Caki2 (cell line): Measurements from ENCODE around the gene HP1BP3. TPM values are rescaled to one million over a fixed set of nuclear protein-coding genes. Genes with fewer than 3 reads are reported as not detected.
"Not testable (repeated sequence)": the region's sequence is repeated elsewhere in the genome, so short reads cannot be mapped to it uniquely, and the experiment has no call there.

ENCODE experiments used
- DNase-seq: peaks from one replicate; pipeline ENCODE4 v3.0.0-alpha.2; 2015; ENCODE audit warnings: low read depth
- in situ Hi-C: cut with HindIII; loops from 2 replicates; pipeline ENCODE4 v1.10.0; 2016; ENCODE audit warnings: low sequenced_read_pairs, low pct_unique_long_range_greater_than_20kb, mixed read lengths
- total RNA-seq: library from RNA; depleted of rRNA; stranded (reverse); fragments of >200 nt; shearing (Covaris generic); gene quantifications from 2 replicates; pipeline ENCODE4 v1.2.3, GENCODE V29; 2014; ENCODE audit warnings: low replicate concordance; rRNA removed

The HP1BP3 gene
- 192 and 242 TPM in 2 replicates for total RNA-seq

DNA sequence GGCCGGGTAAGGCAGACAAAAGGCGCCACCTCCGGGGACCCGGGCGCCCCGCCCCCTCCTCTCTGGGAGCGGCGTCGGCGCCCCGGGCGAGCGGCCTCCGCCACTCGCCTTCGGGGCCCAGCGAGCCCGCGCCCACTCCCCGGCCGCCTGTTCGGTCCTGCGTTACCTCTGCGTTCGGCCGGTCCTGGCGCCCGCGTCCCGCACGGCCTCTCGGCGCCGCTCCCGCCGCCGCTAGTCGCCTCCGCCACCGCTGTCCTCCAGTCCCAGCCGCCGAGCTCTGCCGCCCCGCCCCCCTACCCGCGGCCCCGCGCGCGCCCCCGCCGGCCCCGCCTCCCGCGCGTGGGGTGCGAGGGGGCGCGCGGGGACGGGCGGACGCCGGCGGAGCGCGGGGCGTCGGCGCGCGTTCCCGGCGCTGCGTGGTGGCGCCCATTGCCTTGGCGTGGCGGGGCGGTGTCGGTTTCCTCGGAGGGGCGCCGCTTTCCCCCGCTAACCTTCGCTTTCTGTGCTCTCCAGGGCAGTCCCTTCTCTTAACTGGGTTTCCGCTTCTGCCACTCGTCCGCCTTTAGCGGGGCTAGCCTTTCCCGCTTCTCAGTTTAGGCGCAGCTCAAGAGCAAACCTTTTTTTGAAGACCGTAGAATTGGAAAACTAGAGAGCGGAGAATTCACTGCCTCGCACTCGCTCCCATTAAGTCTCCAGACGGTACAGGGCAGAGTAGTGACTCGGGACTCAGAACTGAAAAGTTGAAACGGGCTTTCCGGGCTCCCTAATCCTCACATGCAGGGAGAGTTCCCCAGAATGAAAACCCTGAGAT is at the start of gene HP1BP3:
Gene HP1BP3, minus strand, starts transcription at position 279 of the 811 bp plus-strand sequence. CDS start 6,867 bp downstream, outside the sequence.
- DNase-seq: peak; percentile 67
- in situ Hi-C loops: no loop called here

DNA sequence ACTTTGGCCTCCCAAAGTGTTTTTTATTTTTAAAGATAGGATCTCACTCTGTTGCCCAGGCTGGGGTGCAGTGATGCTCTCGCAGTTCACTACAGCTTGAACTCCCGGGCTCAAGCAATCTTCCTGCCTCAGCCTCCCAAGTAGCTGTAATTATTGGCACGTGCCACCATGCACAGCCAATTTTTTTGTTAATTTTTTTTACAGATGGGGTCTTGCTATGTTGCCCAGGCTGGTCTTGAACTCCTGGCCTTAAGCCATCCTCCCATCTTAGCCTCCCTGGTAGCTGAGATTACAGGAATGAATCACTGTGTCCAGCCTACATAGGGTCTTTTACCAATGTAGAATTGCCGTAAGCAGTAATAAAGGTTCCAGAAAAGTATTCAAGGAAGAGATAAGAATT is 49.1 kb upstream of the HP1BP3 start:
- no peak for DNase-seq
- in situ Hi-C loops: no loop called here

DNA sequence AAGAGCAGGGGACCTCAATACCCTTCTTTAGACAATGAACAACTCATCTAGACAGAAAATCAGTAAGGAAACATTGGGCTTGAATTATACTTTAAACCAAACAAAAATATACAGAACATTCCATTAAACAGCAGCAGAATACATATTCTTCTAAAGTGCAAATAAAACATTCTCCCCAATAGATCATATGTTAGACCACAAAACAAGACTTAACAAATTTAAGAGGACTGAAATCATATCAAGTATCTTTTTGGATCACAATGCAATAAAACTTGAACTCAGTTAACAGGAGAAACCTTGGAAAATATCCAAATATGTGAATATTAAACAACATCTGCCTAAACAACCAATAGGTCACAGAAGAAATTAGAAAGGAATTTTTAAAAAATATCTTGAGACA is 47.7 kb upstream of the HP1BP3 start:
- DNase-seq: no peak
- in situ Hi-C loops: no loop called here

- in situ Hi-C loops: no loop called here
- DNase-seq: no peak
Observed at GRCh38 chr1:20834192-20834591, 47.1 kb upstream of the HP1BP3 start.

DNA sequence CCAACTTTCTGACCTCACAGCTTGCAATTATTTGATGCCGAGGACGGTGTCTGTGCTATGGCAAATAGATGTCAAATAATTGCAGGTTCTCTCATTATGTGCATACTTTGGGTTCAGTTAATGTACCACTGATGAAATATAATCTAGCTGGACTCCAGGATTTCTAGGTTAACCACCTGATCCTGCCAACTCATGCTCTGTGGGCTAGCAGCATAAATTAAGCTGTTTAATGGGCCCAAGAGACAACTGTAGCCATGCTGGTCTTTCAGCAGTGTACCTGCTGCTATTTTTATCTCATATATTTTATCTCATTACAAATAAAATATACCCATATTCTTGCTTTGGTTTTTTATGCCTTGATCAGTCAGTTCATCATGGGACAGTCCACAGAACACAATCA is 43.3 kb upstream of the HP1BP3 start:
- in situ Hi-C loops: no loop called here
- no peak for DNase-seq

DNA sequence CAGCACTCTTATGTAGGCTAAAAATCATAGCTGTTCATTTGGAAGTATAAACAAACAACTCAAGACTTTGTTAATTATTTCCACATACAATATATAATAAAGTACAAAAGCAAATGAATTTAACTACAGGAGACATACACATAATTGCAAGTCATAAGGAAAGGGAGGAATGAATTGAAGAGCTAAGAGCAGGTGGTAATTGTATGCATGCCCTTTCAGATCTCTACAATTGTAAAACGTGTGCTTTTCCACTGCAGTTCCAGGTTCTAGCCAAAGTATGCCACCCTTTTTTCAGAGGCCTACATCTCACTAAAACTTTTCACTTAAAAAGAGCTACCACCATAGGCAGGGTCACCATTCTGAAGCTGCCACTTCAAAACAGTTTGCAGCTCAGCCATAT is 42.8 kb upstream of the HP1BP3 start:
- no peak for DNase-seq
- in situ Hi-C loops: no loop called here

DNA sequence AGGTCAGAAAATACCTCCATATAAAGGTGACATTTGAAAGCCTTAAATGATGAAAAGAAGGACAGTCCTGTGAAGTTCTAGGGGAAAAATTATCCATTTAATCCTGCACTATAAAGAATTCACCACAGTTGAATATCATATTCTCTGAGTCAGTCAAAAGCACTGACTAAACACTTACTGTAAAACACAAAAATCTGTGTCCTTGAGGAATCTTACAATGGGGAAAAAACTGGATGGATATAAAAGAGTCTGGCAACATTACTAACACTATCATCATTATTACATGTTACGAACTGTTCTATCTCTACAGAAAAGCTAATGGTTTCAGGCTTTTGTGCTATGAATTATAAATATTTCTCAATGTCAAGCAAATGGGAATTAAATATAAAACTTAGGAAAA is 42.4 kb upstream of the HP1BP3 start:
- no peak for DNase-seq
- in situ Hi-C loops: no loop called here

GRCh38 chr1:20823845-20824244 is 36.7 kb upstream of the HP1BP3 start:
- in situ Hi-C loops: no loop called here
- no peak for DNase-seq

DNA sequence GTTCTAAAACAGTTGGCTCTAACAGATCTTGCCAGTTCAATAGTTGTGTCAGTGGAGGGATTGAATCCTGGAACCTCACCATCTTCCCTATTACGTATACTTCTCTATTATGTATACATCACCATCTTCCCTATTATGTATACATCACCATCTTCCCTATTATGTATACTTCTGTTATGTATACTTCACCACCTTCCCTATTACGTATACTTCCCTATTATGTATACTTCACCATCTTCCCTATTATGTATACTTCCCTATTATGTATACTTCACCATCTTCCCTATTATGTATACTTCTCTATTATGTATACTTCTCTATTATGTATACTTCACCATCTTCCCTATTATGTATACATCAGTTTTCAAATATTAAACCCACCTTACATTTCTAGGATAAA is 34.4 kb upstream of the HP1BP3 start:
- no peak for DNase-seq
- in situ Hi-C loops: no loop called here

- in situ Hi-C loops: no loop called here
Observed at GRCh38 chr1:20819818-20820217, 32.7 kb upstream of the HP1BP3 start.

DNA sequence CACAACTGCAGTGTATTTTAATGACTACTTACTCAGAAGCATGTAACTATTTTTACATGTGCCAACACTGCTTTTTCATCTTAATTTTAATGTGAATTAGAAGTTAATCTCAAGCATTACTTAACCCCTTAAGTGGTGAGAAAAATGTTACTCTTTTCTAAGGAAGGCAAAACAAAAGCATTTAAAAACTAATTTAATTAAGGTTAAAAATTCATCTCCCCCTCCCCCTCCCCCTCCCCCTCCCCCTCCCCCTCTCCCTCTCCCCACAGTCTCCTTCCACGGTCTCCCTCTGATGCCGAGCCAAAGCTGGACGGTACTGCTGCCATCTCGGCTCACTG is 27.4 kb upstream of the HP1BP3 start:
- in situ Hi-C loops: no loop called here
- DNase-seq: no peak

More at GRCh38 chr1:20819818-20820217, 32.7 kb upstream of the HP1BP3 start:
- no peak for DNase-seq

GRCh38 chr1:20811916-20812315 is 24.8 kb upstream of the HP1BP3 start:
- DNase-seq: no peak
- in situ Hi-C loops: no loop called here

GRCh38 chr1:20793236-20793635 is 6.1 kb upstream of the HP1BP3 start:
- no peak for DNase-seq
- in situ Hi-C loops: no loop called here

GRCh38 chr1:20792196-20792595 is 5.1 kb upstream of the HP1BP3 start:
- in situ Hi-C loops: no loop called here
- no peak for DNase-seq

GRCh38 chr1:20790785-20791184 is 3.7 kb upstream of the HP1BP3 start:
- in situ Hi-C loops: no loop called here
- DNase-seq: no peak

DNA sequence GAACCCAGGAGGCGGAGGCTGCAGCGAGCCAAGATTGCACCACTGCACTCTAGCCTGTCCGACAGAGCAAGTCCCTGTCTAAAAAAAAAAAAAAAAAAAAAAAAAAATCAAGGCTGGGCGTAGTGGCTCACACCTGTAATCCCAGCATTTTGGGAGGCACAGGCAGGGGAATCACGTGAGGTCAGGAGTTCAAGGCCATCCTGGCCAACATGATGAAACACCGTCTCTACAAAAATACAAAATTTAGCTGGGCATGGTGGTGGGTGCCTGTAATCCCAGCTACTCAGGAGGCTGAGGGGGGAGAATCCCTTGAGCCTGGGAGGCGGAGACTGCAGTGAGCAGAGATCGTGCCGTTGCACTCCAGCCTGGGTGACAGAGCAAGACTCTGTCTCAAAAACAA is 2.5 kb upstream of the HP1BP3 start:
- in situ Hi-C loops, DNase-seq: not testable (repeated sequence)

- in situ Hi-C loops: no loop called here
- DNase-seq: no peak
Observed at GRCh38 chr1:20787840-20788795, 1.0 kb upstream of the HP1BP3 start.

DNA sequence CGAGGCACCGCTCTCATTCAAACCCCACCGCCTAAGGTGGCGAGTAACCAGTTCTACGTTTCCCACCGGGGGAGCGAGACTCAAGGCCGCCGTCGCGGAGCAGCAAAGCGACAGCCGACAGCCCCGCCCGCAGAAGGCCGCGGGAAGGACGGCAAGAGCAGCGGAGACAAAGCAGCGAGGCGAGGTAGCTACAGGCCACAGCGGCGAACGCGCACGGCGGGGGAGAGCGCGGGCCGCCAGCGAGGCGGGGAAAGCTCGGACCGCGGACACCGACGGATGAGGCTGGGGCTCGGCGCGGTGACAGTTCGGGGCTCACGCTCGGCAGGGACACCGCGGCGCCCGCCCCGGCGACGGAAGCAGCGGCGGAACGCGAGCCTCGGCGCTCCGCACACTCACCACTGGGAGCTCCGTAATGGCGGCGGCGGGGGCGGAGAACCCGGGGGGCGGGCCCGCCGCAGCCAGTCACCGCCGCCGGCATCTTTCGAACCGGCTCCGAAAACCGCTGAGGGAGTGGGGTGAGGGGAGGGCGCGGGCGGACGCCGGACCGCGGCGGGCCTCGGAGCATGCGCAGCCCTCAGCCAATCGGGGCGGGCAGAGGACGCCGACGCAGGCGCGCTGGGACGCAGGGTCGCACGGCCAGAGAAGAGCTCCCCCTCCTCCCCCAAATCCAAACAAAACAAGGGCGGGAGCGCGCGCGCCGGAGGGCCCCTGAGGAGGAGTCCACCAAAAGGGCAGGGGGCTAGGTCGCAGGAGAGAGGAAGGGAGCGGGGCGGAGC is 666 bp downstream of the HP1BP3 start:
- in situ Hi-C loops: no loop called here
- DNase-seq: peak; percentile 98

DNA sequence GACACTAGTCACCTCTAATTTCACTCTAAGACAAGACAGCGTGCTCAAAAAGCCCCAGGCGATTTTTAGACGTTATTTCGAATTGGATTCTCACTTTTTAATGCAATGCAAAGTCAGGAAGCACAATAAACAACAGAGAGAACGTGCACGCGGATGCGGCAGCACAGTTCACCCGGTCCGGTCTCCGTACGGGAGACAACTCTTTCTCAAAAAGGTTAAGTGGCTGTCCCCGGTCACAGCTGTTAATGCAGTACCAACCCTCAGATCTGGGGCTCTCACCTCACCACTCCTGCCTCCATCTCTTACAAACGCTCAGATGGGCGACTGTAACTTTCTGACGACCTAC is 1.2 kb downstream of the HP1BP3 start:
- in situ Hi-C loops: no loop called here
- DNase-seq: no peak
